PFSK-1 (cell line): ENCODE results near the gene ZC3H12C.

Experiments used
- POLR2AphosphoS5 ChIP-seq: IDR thresholded peaks from 2 replicates; pipeline ENCODE4 v1.6.1; 2012; ENCODE audit warnings: low read depth, mild to moderate bottlenecking, control low read depth, low read length, moderate library complexity
- SIN3A ChIP-seq: IDR thresholded peaks from 2 replicates; pipeline ENCODE4 v1.6.1; 2012; ENCODE audit warnings: mild to moderate bottlenecking, low read length, moderate library complexity, borderline replicate concordance; ENCODE audit not compliant: insufficient read depth

DNA sequence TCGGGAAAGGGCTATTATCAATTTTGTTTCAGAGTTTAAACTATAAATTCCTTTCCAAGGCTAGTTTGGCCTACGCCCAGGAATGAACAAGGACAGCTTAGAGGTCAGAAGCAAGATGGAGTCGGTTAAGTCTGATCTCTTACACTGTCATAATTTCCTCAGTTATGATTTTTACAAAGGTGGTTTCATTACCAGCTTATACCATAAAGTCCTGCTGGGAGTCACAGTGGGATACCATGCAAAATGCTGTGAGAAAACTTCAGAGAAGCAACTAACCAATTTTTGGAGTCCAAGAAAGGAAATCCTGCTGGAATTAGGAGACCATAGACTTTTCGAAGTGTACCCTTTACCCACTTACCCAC, 17.4 kb upstream of the ZC3H12C start:
- no peak for TF ChIP-seq POLR2AphosphoS5
- no peak for TF ChIP-seq SIN3A
